Keratinocyte (primary cell): Measurements from ENCODE around the gene STUB1. TPM values are rescaled to one million over a fixed set of nuclear protein-coding genes. Genes with fewer than 3 reads are reported as not detected.

Source experiments
- DNase-seq: peaks from one replicate; pipeline ENCODE4 v3.0.0-alpha.2; 2011; ENCODE audit warnings: low read depth, missing footprints, low spot score
- FAIRE-seq: peaks from 2 replicates; lab custom pipeline; 2011; peaks lifted over from hg19 to GRCh38; lab: Jason Lieb, UNC
- H2AFZ ChIP-seq: 2 replicates; pipeline ENCODE4 v1.6.0; 2012; ENCODE audit warnings: low read length, control low read depth, inconsistent platforms; ENCODE audit not compliant: control insufficient read depth
- H3K27ac ChIP-seq: 2 replicates; pipeline ENCODE4 v1.5.1; 2011; ENCODE audit warnings: low read length; ENCODE audit not compliant: control insufficient read depth, insufficient read depth
- H3K27me3 ChIP-seq: 3 replicates; pipeline ENCODE4 v1.6.0; 2011; ENCODE audit warnings: low read length; ENCODE audit not compliant: control insufficient read depth, insufficient read depth; ENCODE audit errors: extremely low read depth
- H3K36me3 ChIP-seq, 2 experiments: 2 replicates in 1 of 2; 3 replicates in 1 of 2; pipeline ENCODE4 v1.5.1; 2011; ENCODE audit warnings: low read length in 2 of 2, mild to moderate bottlenecking in 1 of 2; ENCODE audit not compliant: control insufficient read depth in 2 of 2, insufficient read depth in 2 of 2; ENCODE audit errors: extremely low read depth in 1 of 2
- H3K4me1 ChIP-seq: 3 replicates; pipeline ENCODE4 v1.5.1; 2011; ENCODE audit warnings: low read length; ENCODE audit not compliant: control insufficient read depth, insufficient read depth; ENCODE audit errors: extremely low read depth
- H3K4me2 ChIP-seq: 3 replicates; pipeline ENCODE4 v1.6.0; 2011; ENCODE audit warnings: low read depth, low read length; ENCODE audit not compliant: control insufficient read depth, insufficient read depth; ENCODE audit errors: extremely low read depth
- H3K4me3 ChIP-seq, 3 experiments: fragments of 200-600 bp in 1 of 3; sonication (generic) in 1 of 3; 2 replicates in 2 of 3; 3 replicates in 1 of 3; pipeline ENCODE4 v1.5.1; 2011 to 2016; ENCODE audit warnings: low read length in 3 of 3, mild to moderate bottlenecking in 3 of 3, control low read depth in 2 of 3, inconsistent platforms in 1 of 3, low read depth in 1 of 3, mixed read lengths in 1 of 3, mixed run types in 1 of 3, moderate library complexity in 1 of 3; ENCODE audit not compliant: control insufficient read depth in 2 of 3, insufficient read depth in 2 of 3; ENCODE audit errors: extremely low read depth in 1 of 3
- H3K79me2 ChIP-seq: 2 replicates; pipeline ENCODE4 v1.6.0; 2012; ENCODE audit warnings: low read length; ENCODE audit not compliant: control insufficient read depth, insufficient read depth
- H3K9ac ChIP-seq: 3 replicates; pipeline ENCODE4 v1.6.0; 2011; ENCODE audit warnings: low read length; ENCODE audit not compliant: control insufficient read depth, insufficient read depth; ENCODE audit errors: extremely low read depth
- H3K9me1 ChIP-seq: 3 replicates; pipeline ENCODE4 v1.6.0; 2011; ENCODE audit warnings: low read length; ENCODE audit not compliant: control insufficient read depth, insufficient read depth; ENCODE audit errors: extremely low read depth
- H3K9me3 ChIP-seq: 2 replicates; pipeline ENCODE4 v1.5.1; 2012; ENCODE audit warnings: low read depth, low read length; ENCODE audit not compliant: control insufficient read depth
- H4K20me1 ChIP-seq: 3 replicates; pipeline ENCODE4 v1.6.0; 2011; ENCODE audit warnings: low read length; ENCODE audit not compliant: control insufficient read depth, insufficient read depth; ENCODE audit errors: extremely low read depth
- EZH2 ChIP-seq: IDR thresholded peaks from one replicate; pipeline ENCODE4 v1.6.1; 2012; ENCODE audit warnings: inconsistent platforms, mild to moderate bottlenecking, low read length, moderate library complexity
- dilution Hi-C: fragments of 300-500 bp; cut with MboI; formaldehyde crosslinking; loops from one replicate; pipeline ENCODE4 v1.7.0; 2020; ENCODE audit warnings: low sequenced_read_pairs; ENCODE audit not compliant: extremely low pct_ligation_motif_present
- polyA plus RNA-seq, 5 experiments: library from polyadenylated mRNA; depleted of rRNA in 3 of 5; stranded (reverse) in 3 of 5; stranded (forward) in 1 of 5; unstranded in 1 of 5; fragments of >200 nt; gene quantifications; 1 replicate in 1 of 5; 2 replicates in 3 of 5; 3 replicates in 1 of 5; pipeline versions ENCODE4 v1.2.1 to v1.2.3, GENCODE V29; 2011 to 2012; ENCODE audit warnings: missing spikeins in 2 of 5, low read depth in 1 of 5, low replicate concordance in 1 of 5
- TF ChIP-seq, protein P1 (sequence below), 3 experiments: IDR thresholded peaks in 1 of 3; conservative IDR thresholded peaks in 1 of 3; optimal IDR thresholded peaks in 1 of 3; 2 replicates in 2 of 3; 3 replicates in 1 of 3; pipeline versions ENCODE3 to v1.5.1; 2011; ENCODE audit warnings: low read length in 3 of 3, mild to moderate bottlenecking in 3 of 3, moderate library complexity in 2 of 3, control low read depth in 1 of 3, inconsistent platforms in 1 of 3; ENCODE audit not compliant: insufficient read depth in 2 of 3; ENCODE audit errors: extremely low read depth in 1 of 3

STUB1 gene
- polyA plus RNA-seq, 1 donor (not counting 4 experiments of a cell fraction or from before 2014, with no cell fraction given) = 124 TPM

DNA sequence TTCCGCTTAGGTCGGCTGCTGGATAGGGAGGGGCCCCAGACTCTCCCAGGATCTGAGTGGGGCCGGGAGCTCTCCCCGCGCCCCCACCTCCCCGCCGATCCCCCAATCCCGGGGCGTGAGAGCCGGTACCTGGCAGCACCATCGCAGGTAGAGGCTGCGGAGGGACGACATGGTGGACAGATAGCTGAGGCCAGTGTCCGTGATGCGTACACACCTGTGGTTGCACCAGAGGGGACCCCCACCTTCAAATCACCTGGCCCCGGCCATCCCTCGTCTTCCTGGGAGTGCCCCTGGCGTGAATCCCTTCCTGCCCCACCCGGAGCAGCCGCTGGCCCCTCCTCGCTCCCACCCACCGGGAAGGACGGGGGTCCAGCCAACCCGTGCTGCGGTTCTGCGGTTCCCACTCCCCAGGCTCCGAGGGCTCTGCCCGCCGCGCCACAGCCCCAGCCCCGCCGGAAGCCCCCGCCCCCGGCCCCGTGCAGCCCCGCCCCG lies 14.7 kb downstream of the STUB1 start:
- no peaks in the 10 kb centered on the region for H3K79me2 ChIP-seq
- no peaks in the 10 kb centered on the region for H3K36me3 ChIP-seq
- H4K20me1 ChIP-seq = no peaks in the 10 kb centered on the region
- no peaks in the 10 kb centered on the region for H3K9me3 ChIP-seq
- no peak overlapping the region for H3K27ac ChIP-seq
- TF ChIP-seq, protein P1, sequence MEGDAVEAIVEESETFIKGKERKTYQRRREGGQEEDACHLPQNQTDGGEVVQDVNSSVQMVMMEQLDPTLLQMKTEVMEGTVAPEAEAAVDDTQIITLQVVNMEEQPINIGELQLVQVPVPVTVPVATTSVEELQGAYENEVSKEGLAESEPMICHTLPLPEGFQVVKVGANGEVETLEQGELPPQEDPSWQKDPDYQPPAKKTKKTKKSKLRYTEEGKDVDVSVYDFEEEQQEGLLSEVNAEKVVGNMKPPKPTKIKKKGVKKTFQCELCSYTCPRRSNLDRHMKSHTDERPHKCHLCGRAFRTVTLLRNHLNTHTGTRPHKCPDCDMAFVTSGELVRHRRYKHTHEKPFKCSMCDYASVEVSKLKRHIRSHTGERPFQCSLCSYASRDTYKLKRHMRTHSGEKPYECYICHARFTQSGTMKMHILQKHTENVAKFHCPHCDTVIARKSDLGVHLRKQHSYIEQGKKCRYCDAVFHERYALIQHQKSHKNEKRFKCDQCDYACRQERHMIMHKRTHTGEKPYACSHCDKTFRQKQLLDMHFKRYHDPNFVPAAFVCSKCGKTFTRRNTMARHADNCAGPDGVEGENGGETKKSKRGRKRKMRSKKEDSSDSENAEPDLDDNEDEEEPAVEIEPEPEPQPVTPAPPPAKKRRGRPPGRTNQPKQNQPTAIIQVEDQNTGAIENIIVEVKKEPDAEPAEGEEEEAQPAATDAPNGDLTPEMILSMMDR (optimal IDR thresholded peaks at IDR 0.05 in 1 of 3, IDR thresholded peaks at IDR 0.05 in 1 of 3, conservative IDR thresholded peaks at IDR 0.05 in 1 of 3; ENCODE audit: extremely low read depth in 1 of 3, insufficient read depth in 2 of 3, low read length in 3 of 3) = no peak
- no peak for TF ChIP-seq EZH2
- FAIRE-seq (no peak), DNase-seq (no peak)
- peak overlapping the region; percentile 27 for H3K4me2 ChIP-seq
- H2AFZ ChIP-seq = no peak overlapping the region
- dilution Hi-C loops = no loop called here
- no peaks in the 10 kb centered on the region for H3K9me1 ChIP-seq
- no peak overlapping the region for H3K9ac ChIP-seq
- H3K27me3 ChIP-seq = peaks cover 51% of the 10 kb centered on the region
- no peak overlapping the region for H3K4me3 ChIP-seq
- H3K4me1 ChIP-seq = peaks cover 6% of the 10 kb centered on the region

DNA sequence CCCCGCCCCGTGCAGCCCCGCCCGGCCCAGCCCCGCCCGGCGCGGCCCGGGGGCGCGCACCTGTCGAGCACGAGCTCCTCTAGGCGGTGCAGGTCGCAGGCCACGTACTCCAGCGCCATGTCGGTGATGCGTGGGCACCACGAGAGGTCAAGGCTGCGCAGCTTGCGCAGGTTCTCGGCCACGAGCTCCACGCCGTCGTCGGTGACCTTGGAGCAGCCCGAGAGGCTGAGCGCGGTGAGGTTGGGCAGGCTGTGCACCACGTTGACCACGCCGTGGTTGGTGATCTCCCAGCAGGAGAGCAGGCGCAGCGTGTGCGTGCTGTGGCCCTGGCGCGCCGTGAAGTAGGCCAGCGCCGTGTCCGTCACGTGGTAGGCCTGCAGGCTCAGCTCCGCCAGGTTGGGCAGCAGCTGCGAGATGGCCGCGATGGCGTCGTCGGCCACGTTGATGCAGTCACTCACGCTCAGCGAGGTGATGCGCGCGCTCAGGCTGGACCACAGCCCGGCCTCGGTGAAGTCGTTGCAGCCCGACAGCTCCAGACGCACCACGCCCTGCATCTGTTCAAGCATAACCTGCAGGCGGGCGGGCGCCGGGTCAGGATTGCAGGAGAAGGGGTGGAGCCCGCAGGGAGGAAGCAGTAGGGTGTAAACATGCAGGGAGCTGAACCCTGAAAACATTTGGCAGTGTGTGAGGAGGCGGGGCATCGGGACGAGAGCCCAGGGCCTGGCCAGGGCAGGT lies 15.3 kb downstream of the STUB1 start:
- no peaks in the 10 kb centered on the region for H3K9me1 ChIP-seq
- FAIRE-seq (peak; percentile 41), DNase-seq (no peak)
- H4K20me1 ChIP-seq = no peaks in the 10 kb centered on the region
- no peaks in the 10 kb centered on the region for H3K79me2 ChIP-seq
- dilution Hi-C loops = no loop called here
- H3K9me3 ChIP-seq = no peaks in the 10 kb centered on the region
- H3K27ac ChIP-seq = no peak overlapping the region
- no peak overlapping the region for H3K9ac ChIP-seq
- peak overlapping the region; percentile 16 for H2AFZ ChIP-seq
- no peaks in the 10 kb centered on the region for H3K36me3 ChIP-seq
- peaks cover 6% of the 10 kb centered on the region for H3K4me1 ChIP-seq
- H3K4me2 ChIP-seq = peak overlapping the region; percentile 39
- H3K4me3 ChIP-seq = peak overlapping the region in 1 of 3 experiments; percentile 41
- H3K27me3 ChIP-seq = peaks cover 57% of the 10 kb centered on the region
- peak; percentile 73 for TF ChIP-seq EZH2
- TF ChIP-seq, protein P1 (optimal IDR thresholded peaks at IDR 0.05 in 1 of 3, IDR thresholded peaks at IDR 0.05 in 1 of 3, conservative IDR thresholded peaks at IDR 0.05 in 1 of 3; ENCODE audit: extremely low read depth in 1 of 3, insufficient read depth in 2 of 3, low read length in 3 of 3) = no peak
